Measurements from ENCODE around the gene BCL11A. TPM values are rescaled to one million over a fixed set of nuclear protein-coding genes. Genes with fewer than 3 reads are reported as not detected.

BCL11A gene
- total RNA-seq, 1 experiment from 2014 or later = not detected

DNA sequence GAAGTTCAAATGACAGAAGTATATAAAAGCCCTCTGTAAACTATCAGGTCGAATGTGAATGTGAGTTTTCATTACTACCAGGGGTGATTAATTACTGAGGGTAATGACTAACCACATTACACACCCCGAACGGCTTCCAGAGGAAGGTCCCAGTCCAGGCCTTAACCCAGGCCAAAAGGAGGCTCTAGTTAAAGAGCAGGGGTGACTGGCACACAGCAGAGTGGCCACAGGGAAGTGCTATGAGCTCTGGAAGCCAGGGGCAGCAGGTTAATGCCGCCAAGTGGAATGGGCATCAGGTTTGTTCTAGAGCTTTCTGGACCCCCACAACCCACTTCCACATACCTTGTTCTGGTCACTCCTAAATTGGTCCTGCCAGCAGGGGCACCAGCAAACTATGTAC is 87.7 kb downstream of the BCL11A start:
- DNase-seq (ENCODE audit: low spot score) = no peak

DNA sequence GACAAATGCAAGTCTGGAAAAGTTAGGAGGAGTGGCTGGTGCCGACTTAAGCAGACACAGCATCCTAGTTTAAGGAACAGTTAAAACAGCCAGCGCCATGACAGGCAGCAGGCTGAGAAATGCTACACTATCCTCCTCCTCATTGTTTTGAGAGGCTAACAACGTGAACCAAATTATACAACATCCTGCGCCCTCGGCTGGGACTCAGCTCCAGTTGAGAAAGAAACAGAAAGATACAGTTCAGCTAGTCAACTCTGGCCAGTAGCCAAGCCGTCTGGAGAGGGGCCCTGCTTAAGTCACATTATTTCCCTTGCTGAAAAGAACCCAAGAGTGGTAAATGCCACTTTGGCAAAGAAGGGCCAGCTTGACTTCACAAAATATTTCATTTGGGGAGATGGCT is 90.2 kb downstream of the BCL11A start:
- DNase-seq (ENCODE audit: low spot score) = no peak

DNA sequence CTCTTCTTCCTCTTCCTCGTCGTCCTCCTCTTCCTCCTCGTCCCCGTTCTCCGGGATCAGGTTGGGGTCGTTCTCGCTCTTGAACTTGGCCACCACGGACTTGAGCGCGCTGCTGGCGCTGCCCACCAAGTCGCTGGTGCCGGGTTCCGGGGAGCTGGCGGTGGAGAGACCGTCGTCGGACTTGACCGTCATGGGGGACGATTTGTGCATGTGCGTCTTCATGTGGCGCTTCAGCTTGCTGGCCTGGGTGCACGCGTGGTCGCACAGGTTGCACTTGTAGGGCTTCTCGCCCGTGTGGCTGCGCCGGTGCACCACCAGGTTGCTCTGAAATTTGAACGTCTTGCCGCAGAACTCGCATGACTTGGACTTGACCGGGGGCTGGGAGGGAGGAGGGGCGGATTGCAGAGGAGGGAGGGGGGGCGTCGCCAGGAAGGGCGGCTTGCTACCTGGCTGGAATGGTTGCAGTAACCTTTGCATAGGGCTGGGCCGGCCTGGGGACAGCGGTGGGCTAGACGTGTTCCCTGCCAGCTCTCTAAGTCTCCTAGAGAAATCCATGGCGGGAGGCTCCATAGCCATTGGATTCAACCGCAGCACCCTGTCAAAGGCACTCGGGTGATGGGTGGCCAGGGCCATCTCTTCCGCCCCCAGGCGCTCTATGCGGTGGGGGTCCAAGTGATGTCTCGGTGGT is 91.9 kb downstream of the BCL11A start:
- DNase-seq (ENCODE audit: low spot score) = no peak

DNA sequence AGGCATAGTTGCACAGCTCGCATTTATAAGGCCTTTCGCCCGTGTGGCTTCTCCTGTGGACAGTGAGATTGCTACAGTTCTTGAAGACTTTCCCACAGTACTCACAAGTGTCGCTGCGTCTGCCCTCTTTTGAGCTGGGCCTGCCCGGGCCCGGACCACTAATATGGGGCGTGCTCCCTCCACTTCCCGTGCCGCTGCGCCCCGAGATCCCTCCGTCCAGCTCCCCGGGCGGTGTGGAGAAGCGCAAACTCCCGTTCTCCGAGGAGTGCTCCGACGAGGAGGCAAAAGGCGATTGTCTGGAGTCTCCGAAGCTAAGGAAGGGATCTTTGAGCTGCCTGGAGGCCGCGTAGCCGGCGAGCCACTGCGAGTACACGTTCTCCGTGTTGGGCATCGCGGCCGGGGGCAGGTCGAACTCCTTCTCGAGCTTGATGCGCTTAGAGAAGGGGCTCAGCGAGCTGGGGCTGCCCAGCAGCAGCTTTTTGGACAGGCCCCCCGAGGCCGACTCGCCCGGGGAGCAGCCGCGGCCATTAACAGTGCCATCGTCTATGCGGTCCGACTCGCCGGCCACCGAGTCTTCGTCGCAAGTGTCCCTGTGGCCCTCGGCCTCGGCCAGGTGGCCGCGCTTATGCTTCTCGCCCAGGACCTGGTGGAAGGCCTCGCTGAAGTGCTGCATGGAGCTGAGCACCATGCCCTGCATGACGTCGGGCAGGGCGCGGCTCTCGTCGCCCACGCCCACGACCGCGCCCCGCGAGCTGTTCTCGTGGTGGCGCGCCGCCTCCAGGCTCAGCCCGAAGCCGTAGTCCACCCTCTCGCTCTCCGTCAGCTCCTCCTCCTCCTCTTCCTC is 92.7 kb downstream of the BCL11A start:
- DNase-seq (ENCODE audit: low spot score) = no peak

DNA sequence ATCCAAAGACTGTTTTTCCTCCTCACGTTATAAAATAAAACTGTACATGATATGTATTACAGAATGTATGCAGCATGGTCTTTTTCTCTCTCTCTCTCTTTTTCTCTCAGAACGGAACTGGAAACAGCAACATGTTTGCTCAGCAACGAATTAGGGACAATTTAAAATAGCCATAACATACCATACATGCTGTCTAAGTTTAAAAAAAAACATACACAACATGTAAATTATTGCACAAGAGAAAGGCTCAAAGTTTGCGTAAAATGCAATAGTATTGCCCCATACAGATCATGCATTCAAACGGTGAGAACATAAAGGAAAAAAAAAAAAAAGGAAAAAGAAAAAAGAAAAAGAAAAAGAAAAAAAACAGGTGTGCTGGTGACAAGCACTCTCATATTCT is 93.6 kb downstream of the BCL11A start:
- DNase-seq (ENCODE audit: low spot score) = no peak

DNA sequence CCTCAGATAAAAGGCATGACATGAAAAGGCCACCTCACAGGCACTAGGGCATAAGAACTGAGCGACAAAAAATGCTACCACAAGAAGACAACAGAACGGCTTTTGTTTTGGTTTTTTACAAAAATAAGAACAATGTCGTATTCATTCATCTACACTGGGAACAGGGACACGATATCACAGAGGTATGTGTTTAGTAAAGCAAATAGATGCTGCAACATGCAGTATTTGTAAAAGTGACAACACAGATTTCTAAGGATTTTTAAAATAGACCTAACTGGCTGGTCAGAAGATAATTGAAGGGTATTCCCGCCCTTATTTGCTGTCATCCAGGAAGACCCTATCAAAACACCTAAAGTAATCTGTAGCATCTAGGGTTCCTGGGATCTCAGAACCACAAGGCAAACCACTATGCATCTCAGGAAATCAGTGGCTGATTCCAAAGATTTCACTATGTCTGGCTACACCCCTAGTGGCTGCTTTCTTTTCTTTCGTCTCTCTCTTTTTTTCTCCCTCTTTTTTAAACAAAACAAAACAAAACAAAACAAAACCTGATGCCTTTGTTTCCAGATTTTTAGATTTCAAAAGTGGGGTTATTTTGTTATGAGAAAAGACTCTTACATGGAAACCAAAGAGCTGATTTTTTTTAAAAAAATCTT is 97.2 kb downstream of the BCL11A start:
- DNase-seq (ENCODE audit: low spot score) = no peak

DNA sequence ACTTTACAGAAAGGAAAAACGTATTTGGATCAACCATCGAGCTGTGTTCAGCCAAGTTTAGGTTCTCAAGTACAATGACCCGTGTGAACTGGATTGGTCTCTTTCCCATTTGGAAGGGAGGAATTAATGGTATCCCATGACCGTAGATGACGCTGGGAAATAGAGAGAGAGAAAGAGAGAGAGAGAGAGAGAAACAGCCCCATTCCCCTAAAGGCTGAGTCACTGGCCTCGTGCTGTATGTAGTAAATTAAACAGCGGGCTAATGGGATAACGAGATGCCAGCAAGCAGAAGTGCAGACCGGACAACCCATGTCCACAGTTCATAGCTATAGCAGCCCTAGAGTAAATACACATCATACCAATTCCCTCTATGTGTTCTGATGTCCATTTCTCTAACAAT is 99.6 kb downstream of the BCL11A start:
- peak; percentile 20 for DNase-seq (ENCODE audit: low spot score)

DNA sequence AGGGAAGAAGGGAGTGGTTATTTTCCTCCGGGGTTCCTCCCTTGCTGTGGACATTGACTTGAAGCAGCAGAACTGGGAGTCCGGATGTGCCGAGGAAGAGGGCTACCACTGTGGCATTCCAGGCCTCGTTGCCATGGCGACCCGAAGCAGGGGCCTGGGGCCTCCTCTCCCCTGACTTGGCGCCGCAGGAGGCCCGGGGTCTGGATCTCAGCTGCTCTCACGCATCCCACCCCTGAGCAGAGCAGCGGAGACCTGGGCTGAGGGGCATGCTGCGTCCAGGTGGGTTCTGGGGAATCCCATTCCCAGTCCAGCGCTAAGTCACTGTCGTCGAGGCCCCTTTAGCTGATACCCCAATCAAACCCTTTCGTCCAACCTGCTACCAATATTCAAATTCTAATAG is 100.2 kb downstream of the BCL11A start:
- DNase-seq (ENCODE audit: low spot score) = no peak

DNA sequence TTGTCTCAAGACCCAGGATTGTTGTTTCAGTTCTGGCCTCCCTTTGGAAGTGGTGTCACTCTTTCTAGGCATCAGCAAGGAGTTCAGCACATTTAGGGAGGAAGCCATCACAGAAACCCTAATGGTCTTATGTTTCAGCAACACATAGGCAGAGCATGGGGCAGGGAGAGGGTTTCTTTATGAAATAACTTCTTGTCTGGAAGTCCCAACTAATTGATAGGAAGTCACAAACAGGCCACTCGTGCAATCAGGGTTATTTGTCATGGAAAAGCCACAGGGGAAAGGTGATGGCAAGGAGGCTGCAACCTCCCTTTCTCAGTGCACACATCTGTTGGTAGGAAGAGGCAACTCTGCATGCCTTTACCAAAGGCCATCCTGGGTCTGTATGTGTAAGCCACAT is 103.0 kb downstream of the BCL11A start:
- no peak for DNase-seq (ENCODE audit: low spot score)

DNA sequence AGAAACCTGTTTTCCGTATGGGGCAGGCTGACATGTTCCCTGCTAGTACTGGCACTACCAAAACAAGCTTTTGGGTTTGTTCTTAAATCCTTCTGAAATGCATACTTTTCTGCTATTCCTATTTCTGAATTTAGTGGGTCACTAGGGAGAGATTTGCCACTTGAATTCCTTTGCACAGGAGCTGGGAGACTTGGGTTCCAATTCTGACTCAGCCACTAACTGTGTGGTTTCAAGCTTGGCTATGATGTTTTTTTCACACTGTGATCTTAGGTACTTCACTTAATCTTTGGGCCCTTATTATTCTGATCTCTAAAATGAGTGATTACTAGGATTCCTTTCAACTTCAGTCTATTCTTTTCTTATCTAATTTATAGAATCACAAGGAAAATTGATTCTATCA is 105.5 kb downstream of the BCL11A start:
- no peak for DNase-seq (ENCODE audit: low spot score)

DNA sequence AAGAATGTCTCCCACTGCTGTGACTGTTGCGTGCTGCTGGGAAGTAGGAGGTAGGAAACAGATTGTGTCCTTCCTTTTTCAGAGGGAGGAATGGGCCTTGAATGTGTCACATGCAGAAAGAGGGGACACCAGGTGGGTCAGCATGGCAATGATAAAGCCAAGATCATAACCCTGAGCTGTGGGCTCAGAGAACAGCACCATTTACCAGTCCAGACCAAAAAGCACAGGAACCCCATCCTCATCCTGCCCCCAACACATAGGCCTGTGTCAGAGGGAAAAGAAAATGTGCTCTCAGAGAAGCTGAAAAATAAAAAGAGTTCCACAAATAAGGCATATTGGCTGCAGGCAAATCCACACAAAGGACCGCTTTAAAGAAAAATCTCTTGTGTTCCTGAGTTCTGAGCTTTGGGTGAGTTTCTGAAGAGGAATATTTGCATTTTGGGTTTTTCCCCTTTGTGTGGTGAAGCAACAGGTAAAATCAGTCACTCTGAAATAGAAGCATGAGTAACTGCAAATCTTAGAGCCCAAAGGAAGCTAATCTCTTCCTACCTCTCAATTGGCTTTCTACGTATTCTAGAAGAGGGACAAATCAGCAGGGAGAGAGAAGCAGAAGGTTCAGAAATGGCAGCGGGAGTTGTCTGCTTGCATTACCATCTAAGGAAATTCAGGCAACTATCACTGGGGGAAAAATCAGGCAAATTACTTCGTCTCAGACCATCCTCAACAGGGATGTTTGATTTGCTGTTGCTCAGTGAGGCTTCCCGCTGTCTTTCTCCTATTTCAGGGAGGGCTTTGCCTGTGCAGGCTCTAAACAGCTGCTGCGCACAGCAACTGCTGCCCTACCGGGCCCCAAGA is 106.8 kb downstream of the BCL11A start:
- no peak for DNase-seq (ENCODE audit: low spot score)

DNA sequence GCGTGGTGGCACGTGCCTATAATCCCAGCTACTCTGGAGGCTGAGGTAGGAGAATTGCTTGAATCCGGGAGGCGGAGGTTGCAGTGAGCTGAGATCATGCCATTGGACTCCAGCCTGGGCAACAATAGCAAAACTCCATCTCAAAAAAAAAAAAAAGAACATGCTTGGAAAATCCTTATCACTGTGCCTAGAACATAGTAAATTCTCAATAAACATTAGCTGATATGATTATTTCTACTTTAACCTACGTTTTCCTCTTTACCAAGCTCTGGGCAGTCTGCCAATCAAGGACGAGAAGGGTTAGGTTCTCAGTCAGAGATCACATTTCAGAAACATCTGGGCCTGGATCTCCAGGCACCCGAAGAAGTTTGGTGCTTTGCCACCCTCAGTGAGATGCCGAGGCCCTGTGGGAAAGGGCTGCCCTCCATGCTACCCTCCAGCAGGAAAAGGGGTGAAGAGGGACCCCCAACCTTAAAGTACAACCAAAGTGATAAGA is 107.7 kb downstream of the BCL11A start:
- no peak for DNase-seq (ENCODE audit: low spot score)

DNA sequence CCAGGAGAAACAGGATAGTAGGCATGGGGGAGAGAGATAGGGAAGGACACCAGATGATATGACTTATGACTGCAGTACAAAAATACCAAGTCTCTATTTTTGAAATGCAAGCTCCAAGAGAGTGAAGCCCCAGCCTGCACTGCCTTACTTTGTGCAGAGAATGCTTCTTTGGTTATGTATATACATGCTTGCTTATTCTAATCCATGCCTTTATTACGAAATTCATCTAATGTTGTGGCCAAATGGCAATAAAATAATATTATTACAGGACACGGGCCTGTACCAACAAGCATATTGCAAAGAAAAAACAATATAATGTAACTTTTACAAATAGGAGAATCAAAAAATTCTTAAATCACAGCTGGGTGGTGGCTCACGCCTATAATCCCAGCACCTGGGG is 110.8 kb downstream of the BCL11A start:
- no peak for DNase-seq (ENCODE audit: low spot score)

DNA sequence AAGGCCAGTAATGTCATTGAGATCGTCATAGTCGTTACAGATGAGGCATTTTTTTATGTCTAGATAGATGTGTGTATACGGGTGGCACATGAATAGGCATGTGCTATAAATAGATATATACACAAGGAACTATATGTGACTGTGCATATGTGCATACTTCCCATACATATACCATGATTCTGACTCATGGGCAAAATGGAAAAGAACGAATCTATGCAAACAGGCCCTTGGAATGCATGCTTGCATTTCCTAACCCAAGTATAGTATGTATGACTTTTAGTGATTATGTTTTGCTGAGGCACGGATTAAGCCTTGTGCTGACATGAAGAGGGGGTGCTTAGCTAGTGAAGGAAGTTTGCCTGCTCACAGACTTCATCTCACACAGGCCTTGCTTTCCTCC is 111.7 kb downstream of the BCL11A start:
- no peak for DNase-seq (ENCODE audit: low spot score)

DNA sequence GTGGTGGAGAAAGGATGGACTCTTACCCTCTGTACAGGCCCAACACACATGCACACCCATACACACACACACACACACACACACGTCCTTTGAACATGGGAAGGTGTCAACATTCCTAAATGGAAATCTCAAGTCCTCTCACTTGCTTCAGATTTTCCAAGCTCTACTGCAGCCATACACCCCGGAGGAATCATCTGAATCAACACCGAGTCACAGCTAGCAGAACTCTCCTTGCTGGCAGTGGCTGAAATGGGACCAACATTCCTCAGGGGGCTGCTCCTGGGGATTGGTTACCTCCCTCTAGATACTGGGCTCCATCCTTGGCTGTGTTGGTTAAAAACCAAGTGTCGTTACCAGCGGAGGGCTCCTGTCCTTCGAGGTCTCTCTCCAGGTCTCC is 112.7 kb downstream of the BCL11A start:
- DNase-seq (ENCODE audit: low spot score) = no peak

DNA sequence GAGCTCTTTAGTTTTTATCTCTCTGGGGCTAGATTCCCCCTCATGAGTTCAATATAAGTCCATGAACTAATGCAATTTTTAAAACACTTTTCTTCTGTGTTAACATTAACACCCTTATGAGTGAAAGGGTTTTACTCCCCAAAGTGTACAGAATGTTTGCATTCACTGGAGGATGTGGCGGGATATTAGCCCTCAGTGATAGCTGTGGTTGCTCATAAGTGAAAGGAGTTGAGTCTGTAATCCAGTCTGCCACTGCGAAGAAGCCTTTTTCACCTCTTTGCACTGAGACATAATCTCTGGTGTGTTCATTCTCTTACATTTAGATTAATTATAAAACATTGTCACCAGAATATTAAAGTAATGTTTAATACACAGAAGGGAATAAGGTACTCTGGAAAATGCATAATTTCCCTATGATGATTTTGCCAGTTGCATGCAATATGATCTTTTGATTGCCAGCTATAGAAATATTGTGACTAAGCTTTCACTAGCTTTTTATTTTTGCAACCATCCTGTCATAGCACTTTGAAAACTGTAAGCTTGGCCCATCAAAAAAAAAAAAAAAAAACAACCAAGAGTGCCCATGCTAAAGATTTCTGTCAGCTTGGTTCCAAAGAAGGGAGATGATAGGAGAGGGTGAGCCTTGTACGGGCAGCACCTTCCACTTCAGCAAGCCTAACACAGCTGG is 113.2 kb downstream of the BCL11A start:
- DNase-seq (ENCODE audit: low spot score) = no peak

DNA sequence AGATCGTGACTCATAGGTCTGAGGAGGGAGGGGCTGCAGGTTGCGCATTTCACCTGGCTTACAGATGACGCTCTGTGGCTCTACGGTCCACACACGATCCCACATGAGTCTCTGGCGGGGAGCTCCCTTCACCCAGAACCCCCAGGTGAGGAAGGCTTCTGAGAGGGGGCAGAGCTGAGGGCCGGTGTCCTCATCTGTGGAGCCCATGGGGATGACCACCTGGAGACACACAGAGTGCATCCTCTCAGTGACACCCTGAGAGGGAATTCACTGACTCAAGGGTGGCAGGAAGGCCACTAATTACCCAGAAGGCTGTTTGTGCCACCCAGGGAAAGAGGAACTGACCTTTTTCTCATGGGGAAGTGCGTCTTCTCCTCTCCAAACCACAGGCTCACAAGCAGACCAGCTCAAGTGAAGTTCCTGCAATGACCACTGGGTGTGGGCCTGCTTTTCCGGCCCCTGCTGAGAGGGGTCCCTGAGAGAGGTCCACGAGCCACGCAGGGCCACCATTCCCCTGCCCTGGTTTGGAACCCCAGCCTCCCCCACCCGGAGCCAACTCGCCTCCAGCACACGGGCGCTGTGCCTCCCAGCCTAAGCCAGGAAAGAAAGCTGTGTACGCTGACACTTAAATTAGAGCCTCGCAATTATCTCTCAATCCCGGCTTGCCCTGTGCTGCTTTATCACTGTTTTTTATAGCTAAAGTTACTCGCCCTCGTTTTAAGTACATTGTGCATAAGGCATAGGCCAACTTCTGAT is 114.1 kb downstream of the BCL11A start:
- DNase-seq (ENCODE audit: low spot score) = peak; percentile 19

DNA sequence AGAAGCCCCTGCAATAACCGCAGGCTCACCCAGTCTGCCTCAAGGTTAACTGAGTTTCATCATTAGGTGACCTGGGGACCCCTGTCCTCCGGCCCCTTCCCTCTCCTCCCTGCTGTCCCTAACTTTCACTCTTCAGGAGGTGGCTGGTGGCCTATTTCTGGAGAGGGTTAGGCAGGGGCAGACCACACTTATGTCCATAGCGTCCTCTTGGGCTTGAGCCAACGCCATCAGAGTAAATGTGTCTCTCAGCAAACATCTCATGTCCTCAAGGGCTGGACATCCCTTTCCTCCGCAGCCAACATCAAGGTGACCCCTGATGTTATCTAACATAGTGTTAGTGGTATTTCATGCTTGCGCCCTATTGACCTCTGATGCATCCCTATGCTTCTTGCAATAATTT is 114.8 kb downstream of the BCL11A start:
- no peak for DNase-seq (ENCODE audit: low spot score)

DNA sequence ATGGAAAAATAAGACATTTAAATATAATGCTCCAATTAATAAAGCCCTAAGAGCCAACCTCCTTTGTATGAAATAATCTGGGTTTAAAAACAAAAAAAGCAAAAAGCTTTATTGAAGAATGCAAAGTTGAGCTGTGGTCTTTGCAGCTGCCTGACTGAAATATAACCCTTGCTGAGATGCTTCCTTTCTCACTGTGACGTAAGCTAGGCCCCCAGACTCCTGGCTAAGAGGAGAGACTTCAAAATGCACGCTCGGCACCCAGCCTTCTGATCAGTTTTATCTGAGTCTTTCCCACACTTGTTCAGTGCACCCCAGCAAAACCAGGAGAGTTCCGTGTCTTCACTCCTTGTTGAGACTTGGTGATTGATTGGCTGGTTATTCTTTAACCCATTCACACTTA is 115.3 kb downstream of the BCL11A start:
- no peak for DNase-seq (ENCODE audit: low spot score)

DNA sequence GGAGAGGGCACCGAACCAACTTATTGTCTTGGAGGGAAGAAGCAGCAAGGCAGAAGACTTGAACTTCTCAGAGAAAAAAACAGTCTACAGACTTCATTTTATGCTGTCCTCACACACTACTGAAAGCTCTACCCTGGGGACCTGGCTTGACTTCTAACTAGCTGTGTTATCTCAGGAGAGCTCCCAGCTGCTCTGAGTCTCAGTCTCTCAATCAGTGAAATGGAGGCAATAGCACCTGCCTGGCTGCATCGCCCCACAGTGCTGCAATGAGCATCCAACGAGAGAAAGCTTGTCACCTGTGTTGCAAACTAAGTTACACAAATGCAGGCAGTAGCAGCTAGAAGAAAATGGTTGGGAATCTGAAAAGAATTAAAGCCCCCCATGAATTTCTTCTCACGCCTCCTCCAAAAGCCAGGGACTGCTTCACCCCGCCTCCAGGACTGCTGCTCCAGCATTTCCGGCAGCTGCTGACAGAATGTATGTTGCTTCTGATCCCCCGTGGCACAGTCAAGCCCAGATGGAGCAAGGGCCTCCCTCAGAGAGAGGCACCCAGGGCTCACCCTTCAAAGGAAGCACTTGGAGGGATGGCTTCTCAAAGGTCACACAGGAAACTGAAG is 116.3 kb downstream of the BCL11A start:
- no peak for DNase-seq (ENCODE audit: low spot score)

Measured in A172 (cell line).